Skin of body (tissue), 2 donors: ENCODE data around the gene SLC4A2. TPM values are rescaled to one million over a fixed set of nuclear protein-coding genes. Genes with fewer than 3 reads are reported as not detected.

Experiments
- DNase-seq: peaks from one replicate; lab custom pipeline; 2025; lab: John Stamatoyannopoulos, UW
- total RNA-seq: library from RNA; depleted of rRNA; stranded (reverse); fragments of >200 nt; gene quantifications from one replicate; pipeline ENCODE4 v1.2.3, GENCODE V29; 2014

SLC4A2 gene
- total RNA-seq, 1 donor from 2014 or later: 28.2 TPM

GRCh38 chr7:151114151-151115090, 55.0 kb downstream of the SLC4A2 start:
- no peak for DNase-seq

GRCh38 chr7:151115121-151115835, 55.9 kb downstream of the SLC4A2 start:
- no peak for DNase-seq

DNA sequence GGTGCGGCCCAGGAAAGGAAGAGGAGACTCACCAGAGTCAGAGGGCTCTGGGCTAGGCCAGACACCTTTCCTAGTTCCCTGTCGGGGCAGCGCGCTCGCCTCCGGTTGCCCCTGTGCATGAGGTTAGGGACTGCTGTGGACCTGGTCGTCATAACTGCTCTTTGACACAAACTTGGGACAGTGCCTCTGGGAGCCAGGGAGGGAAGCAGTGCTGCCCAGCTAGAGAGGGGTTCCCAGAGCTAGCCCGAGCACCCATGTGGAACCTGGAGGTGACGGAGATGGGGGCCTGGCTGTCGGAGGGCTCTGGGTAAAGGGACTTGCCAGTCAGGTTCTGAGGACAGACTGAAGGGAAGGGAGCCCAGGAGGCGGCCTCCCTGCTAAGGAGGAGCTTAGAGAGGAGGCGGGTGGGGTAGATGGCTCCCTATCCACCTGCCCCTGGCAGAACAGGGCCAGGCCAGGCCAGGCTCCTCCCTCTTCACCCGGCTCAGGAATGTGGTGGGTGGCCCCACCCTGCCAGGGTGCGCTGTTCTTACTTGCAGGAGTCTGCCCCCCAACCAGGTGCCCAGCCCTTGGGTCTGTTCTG, 56.5 kb downstream of the SLC4A2 start:
- no peak for DNase-seq

- no peak for DNase-seq
Measured at GRCh38 chr7:151116603-151117440, 57.4 kb downstream of the SLC4A2 start.

- no peak for DNase-seq
Measured at GRCh38 chr7:151117565-151117964, 58.2 kb downstream of the SLC4A2 start.

- DNase-seq: no peak
Measured at GRCh38 chr7:151118108-151119054, 59.0 kb downstream of the SLC4A2 start.

DNA sequence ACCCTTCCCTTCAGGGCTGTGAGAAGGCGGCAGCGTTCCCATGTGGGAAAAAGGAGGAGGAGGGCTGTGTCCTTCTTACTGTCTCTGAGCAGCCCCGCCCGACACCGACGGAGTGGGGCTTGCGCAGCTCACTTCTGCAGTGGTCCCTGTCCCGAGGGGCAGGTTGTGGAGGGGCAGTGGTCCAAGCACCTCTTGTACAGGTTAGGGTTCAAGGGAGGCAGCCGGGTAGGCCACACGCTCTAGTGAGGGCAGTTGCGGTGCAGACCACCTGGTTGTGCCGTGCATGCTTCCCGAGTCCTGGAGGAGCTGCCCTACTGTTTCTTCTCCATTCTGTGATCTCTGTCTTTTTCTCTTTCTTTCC, 59.6 kb downstream of the SLC4A2 start:
- DNase-seq: no peak

- no peak for DNase-seq
Measured at GRCh38 chr7:151119902-151120301, 60.5 kb downstream of the SLC4A2 start.

- DNase-seq: no peak
Measured at GRCh38 chr7:151120896-151121295, 61.5 kb downstream of the SLC4A2 start.

DNA sequence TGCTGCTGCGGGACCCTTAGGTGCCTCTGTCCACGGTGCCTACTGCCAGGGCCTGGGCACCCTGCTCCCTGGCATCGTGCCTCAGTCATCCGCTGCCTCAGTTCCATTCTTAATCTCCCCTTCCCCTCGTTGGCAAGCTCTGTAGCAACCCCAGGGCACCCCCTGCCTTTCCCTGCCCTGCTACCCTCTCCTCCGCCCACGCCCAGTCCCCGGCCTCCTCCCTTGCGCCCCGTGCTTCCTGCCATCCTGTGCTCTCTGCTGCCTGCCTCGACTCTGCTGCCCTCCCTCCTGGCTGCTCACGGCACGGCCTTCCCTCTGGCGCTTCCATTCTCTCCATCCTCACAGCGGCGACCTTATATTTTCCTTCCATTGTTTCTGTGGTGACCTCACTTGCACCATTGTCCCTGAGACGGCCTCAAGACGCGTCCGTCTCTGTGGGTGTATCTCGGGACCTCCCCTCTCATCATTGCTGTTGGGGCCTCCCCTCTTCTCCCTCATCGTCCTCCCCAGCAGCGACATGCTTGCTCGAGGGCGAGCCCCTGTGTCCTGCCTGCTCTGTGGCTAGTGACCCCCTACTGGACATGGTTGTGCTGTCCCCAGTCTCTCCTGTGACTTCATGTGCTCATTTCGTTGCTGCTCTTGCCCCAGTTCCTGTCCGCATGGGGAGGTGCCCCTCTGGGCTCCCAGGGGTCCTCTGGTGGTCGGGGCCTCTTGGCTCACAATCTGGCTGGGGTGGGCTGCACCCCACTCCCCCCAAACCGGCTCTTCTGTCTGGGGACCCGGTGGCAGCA, 62.2 kb downstream of the SLC4A2 start:
- DNase-seq: no peak

- no peak for DNase-seq
Measured at GRCh38 chr7:151122276-151122675, 62.9 kb downstream of the SLC4A2 start.

DNA sequence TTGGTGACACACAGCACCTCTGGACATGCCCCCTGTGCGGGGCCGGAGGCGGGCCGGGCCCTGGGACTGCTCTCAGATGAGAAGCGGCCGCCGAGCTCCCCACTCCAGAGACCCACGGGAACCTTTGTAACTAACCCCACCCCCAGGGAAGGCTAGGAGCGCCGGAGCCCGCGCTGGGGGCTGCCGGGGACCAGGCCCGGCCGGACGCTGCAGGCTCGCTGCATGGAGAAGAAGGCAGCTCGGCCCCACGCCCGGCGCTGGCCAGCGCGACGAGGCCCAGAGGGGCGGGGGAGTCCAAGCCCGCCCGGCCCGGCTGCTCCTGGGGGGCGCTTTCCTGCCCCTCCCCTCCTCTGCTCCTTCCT, 63.4 kb downstream of the SLC4A2 start:
- DNase-seq: no peak

DNA sequence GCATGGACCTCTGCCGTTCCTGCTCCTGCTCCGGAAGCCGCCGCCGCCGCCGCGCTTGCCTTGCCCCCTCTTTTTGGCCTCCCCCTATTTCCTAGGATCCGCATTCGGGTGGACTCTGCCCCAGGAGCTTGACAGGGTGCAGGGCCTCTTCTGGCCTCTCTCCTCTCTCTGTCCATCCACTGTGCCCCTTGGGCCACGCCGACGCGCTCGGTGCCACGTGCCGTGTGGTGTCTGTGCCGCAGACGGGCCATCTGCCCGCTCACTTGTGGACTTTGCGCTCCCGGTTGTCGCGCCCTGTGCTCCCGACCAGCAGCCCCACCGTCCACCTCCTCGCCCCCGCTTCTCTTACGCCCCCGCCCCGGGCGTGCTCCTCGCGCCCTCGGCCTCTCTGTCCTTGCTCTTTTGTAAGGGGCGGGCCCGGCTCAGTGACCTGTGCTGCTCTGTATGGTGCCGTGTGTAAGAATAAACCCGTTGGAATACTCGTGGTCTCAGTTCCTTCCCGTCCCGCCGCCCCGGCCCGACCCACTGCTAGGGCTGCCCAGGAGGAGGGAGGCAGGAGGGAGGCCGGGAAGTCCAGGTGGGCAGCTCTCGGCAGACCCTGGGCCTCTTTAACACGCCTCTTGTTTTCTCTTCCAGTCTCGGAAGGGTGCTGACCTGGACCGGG, 63.9 kb downstream of the SLC4A2 start:
- no peak for DNase-seq

DNA sequence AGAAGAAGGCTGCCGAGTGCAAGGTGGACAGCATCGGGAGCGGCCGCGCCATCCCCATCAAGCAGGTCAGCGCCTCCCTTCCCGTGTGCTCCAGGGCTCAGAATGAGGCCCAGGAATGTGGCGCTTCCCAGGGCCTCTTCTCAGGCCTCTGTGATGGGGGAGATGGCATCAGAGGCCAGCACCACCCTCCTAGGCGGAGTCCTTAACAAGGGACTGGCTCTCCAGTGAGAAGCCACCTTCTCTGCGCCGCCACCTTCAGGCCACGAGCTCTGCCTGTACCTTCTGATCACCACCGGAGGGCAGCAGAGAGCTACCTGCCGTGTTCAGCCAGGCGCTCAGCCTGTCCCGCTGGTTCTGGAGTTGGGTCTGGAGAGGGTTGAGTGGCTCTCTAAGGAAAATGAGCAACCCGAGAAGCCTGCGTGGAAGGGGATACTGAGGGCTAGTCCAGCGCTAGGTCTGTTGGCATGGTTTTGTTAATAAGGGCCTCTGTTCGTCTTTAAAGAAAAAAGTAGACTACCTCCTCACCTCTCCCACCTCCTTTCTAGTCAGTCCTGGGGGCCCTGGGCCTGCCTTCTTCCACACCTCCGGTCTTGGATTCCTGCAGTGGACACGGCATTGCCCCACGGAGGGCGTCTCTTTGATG, 64.6 kb downstream of the SLC4A2 start:
- DNase-seq: peak; percentile 76

DNA sequence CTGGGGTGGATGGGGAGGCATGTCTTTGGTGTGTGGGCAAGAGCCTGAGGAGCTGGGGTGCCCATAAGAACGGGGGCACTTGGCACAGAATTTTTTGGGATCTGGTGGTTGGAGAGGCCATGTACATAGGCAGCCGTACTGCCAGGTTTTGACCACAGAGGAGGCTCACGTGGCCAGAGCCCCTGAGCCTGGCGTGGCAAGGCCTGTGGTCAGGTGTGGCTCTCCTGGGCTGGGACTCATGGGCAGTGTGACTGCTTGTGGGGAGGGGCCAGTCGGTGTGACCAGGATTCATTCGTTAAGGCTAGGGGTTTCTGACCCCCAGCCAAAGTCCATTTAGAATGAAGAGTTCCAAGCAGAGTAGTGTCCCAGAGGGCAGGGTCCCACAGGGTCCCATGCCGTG, 65.1 kb downstream of the SLC4A2 start:
- no peak for DNase-seq

- no peak for DNase-seq
Measured at GRCh38 chr7:151124899-151125399, 65.6 kb downstream of the SLC4A2 start.

- DNase-seq: peak; percentile 30
Measured at GRCh38 chr7:151125470-151125845, 66.1 kb downstream of the SLC4A2 start.

GRCh38 chr7:151125846-151126481, 66.6 kb downstream of the SLC4A2 start:
- no peak for DNase-seq
